IPS DF 4.7 (cell line): ENCODE data around the gene TXNRD1.
"Not testable (repeated sequence)": the region's sequence is repeated elsewhere in the genome, so short reads cannot be mapped to it uniquely, and the experiment has no call there.

Experiments
- DNase-seq: peaks from one replicate; pipeline ENCODE4 v3.0.0-alpha.2; 2013; ENCODE audit warnings: low spot score; ENCODE audit errors: extremely low read depth

Gene TXNRD1

GRCh38 chr12:104237930-104238329 is 22.4 kb downstream of the TXNRD1 start:
- DNase-seq = no peak

GRCh38 chr12:104242546-104243206 is 27.1 kb downstream of the TXNRD1 start:
- no peak for DNase-seq

- no peak for DNase-seq
These were observed 28.0 kb downstream of the TXNRD1 start for GRCh38 chr12:104243551-104243950.

GRCh38 chr12:104243971-104244370 is 28.4 kb downstream of the TXNRD1 start:
- no peak for DNase-seq

GRCh38 chr12:104247698-104248097 is 32.1 kb downstream of the TXNRD1 start:
- no peak for DNase-seq

- no peak for DNase-seq
These were observed 32.9 kb downstream of the TXNRD1 start for GRCh38 chr12:104248444-104248843.

GRCh38 chr12:104249017-104249416 is 33.4 kb downstream of the TXNRD1 start:
- no peak for DNase-seq

- no peak for DNase-seq
These were observed 34.3 kb downstream of the TXNRD1 start for GRCh38 chr12:104249898-104250297.

- DNase-seq = no peak
These were observed 35.0 kb downstream of the TXNRD1 start for GRCh38 chr12:104250366-104251125.

- DNase-seq = no peak
These were observed 42.4 kb downstream of the TXNRD1 start for GRCh38 chr12:104257913-104258472.

- no peak for DNase-seq
These were observed 43.0 kb downstream of the TXNRD1 start for GRCh38 chr12:104258476-104259067.

- no peak for DNase-seq
These were observed 47.4 kb downstream of the TXNRD1 start for GRCh38 chr12:104263026-104263425.

GRCh38 chr12:104263580-104264358 is 48.2 kb downstream of the TXNRD1 start:
- DNase-seq = no peak

- DNase-seq = not testable (repeated sequence)
These were observed 49.9 kb downstream of the TXNRD1 start for GRCh38 chr12:104265436-104265835.

GRCh38 chr12:104272938-104273337 is 57.4 kb downstream of the TXNRD1 start:
- DNase-seq = no peak

GRCh38 chr12:104273503-104273902 is 57.9 kb downstream of the TXNRD1 start:
- no peak for DNase-seq

- no peak for DNase-seq
These were observed 59.2 kb downstream of the TXNRD1 start for GRCh38 chr12:104274811-104275210.

- no peak for DNase-seq
These were observed 60.1 kb downstream of the TXNRD1 start for GRCh38 chr12:104275689-104276088.

GRCh38 chr12:104276273-104277131 is 60.9 kb downstream of the TXNRD1 start:
- DNase-seq = no peak

GRCh38 chr12:104279164-104279563 is 63.6 kb downstream of the TXNRD1 start:
- DNase-seq = no peak
